ENCODE data around the gene CEP83.

DNA sequence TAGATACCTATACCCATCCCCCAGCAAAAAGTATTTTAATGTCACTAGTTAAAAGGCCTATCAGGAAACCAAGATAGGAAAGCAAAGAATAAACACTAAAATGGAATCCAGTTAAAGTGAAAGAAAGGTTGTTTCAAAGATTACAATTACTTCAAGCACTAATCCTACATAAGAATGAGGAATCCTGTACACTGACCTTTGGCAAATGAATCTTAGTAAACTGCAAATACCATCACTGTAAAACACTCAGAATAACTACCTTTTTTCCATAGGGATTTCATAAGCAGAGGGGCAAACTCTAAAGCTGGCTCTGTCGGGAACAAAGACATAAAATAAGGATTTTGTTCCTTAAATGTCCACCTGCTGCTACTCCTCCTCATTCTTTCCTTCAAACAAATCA is 25.9 kb downstream of the CEP83 start:
- TF ChIP-seq, protein P1, sequence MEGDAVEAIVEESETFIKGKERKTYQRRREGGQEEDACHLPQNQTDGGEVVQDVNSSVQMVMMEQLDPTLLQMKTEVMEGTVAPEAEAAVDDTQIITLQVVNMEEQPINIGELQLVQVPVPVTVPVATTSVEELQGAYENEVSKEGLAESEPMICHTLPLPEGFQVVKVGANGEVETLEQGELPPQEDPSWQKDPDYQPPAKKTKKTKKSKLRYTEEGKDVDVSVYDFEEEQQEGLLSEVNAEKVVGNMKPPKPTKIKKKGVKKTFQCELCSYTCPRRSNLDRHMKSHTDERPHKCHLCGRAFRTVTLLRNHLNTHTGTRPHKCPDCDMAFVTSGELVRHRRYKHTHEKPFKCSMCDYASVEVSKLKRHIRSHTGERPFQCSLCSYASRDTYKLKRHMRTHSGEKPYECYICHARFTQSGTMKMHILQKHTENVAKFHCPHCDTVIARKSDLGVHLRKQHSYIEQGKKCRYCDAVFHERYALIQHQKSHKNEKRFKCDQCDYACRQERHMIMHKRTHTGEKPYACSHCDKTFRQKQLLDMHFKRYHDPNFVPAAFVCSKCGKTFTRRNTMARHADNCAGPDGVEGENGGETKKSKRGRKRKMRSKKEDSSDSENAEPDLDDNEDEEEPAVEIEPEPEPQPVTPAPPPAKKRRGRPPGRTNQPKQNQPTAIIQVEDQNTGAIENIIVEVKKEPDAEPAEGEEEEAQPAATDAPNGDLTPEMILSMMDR (IDR thresholded peaks at IDR 0.05) = no peak
- TF ChIP-seq ZFX (IDR thresholded peaks at IDR 0.05; ENCODE audit: borderline replicate concordance) = no peak
